Measurements from ENCODE around the gene SEL1L2.

Gene SEL1L2, protein sequence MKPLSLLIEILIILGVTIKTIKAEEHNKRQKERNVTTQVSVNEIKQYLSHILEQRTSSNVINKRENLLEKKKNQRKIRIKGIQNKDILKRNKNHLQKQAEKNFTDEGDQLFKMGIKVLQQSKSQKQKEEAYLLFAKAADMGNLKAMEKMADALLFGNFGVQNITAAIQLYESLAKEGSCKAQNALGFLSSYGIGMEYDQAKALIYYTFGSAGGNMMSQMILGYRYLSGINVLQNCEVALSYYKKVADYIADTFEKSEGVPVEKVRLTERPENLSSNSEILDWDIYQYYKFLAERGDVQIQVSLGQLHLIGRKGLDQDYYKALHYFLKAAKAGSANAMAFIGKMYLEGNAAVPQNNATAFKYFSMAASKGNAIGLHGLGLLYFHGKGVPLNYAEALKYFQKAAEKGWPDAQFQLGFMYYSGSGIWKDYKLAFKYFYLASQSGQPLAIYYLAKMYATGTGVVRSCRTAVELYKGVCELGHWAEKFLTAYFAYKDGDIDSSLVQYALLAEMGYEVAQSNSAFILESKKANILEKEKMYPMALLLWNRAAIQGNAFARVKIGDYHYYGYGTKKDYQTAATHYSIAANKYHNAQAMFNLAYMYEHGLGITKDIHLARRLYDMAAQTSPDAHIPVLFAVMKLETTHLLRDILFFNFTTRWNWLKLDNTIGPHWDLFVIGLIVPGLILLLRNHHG

DNA sequence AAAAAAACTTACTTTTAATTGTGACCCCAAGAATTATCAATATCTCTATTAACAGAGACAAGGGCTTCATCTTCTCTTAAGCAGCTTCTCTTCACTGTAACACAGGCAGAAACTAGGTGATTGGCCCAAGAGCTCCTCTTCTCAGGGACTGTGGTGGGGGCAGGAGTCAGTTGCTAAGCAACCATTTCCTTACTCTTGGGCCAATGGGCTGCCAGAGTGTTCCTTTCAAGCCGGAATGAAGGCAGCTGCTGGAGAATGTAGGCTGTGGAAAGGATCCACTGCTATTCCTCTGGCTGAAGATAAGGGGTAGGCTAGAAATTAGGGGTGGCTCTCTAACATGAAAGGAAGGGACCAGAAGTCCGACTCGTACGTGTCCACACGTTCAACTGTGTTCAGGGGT lies at the start of gene SEL1L2:
Gene SEL1L2 (minus strand): TSS at position 150 of the 400 bp plus-strand sequence. CDS start 80 bp downstream, at position 70.
- TF ChIP-seq ELF4 (IDR thresholded peaks at IDR 0.05) (no peak), ARNT (IDR thresholded peaks at IDR 0.05) (no peak), CTBP1 (IDR thresholded peaks at IDR 0.05; ENCODE audit: borderline replicate concordance) (no peak), SUZ12 (IDR thresholded peaks at IDR 0.05) (no peak), HDGF (IDR thresholded peaks at IDR 0.05; ENCODE audit: borderline replicate concordance) (no peak), L3MBTL2 (conservative IDR thresholded peaks at IDR 0.05) (no peak), FOXM1 (IDR thresholded peaks at IDR 0.05; ENCODE audit: borderline replicate concordance) (no peak), TARDBP (IDR thresholded peaks at IDR 0.05) (no peak), SP1 (IDR thresholded peaks at IDR 0.05) (no peak), NFRKB (IDR thresholded peaks at IDR 0.05) (no peak), FOXK2 (IDR thresholded peaks at IDR 0.05) (no peak), BHLHE40 (IDR thresholded peaks at IDR 0.05; ENCODE audit: borderline replicate concordance) (no peak)
- TF ChIP-seq, protein P1, sequence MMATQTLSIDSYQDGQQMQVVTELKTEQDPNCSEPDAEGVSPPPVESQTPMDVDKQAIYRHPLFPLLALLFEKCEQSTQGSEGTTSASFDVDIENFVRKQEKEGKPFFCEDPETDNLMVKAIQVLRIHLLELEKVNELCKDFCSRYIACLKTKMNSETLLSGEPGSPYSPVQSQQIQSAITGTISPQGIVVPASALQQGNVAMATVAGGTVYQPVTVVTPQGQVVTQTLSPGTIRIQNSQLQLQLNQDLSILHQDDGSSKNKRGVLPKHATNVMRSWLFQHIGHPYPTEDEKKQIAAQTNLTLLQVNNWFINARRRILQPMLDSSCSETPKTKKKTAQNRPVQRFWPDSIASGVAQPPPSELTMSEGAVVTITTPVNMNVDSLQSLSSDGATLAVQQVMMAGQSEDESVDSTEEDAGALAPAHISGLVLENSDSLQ (IDR thresholded peaks at IDR 0.05) = no peak
- ChIA-PET CTCF (no interaction called here), POLR2A (no interaction called here)
- no peak for DNase-seq (ENCODE audit: extremely low spot score)

DNA sequence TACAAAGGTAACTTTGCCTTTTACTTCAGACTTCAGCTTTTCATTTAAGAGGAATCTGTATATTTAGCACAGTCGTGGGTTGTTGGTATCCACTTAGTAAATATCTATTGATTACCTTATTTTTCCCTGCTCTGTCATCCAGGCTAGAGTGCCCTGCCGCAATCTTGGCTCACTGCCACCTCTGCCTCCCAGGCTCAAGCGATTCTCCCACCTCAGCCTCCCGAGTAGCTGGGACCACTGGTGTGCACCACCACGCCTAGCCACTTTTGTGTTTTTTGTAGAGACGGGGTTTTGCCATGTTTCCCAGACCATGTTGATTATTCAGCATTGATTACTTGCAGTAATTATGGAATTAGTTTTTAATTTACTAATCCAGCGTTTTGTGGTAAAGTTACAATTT lies 46.2 kb upstream of the SEL1L2 start:
- POLR2A ChIA-PET = interaction anchor here (0.6 kb wide), 1 partner anchor 24 kb away, joined by 3 read pairs; no protein-coding TSS in a partner anchor

DNA sequence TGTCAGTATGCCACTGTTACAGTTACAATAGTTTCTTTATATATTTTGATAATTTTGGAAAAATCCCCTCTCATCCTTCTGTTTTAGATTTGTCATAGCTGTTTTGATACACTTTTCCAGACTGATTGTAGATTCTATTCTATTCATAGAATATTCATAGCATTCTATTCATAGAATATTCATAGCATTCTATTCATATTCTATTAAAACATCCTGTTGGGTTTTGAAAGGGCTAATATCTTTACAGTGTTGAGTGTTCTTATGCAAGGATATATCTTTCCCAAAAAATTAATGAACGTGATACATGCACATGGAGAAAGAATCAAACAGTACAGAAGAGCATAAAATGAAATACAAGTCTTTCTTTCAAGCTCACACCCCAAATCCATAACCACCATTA lies 42.9 kb upstream of the SEL1L2 start:
- ChIA-PET POLR2A (no interaction called here), CTCF (no interaction called here)
- no peak for DNase-seq (ENCODE audit: extremely low spot score)
- no peak for TF ChIP-seq FOXM1 (IDR thresholded peaks at IDR 0.05; ENCODE audit: borderline replicate concordance)
- no peak for TF ChIP-seq LEF1 (IDR thresholded peaks at IDR 0.05; ENCODE audit: borderline replicate concordance)
- TF ChIP-seq, protein P1 (IDR thresholded peaks at IDR 0.05) = no peak
- no peak for TF ChIP-seq FOXA1 (IDR thresholded peaks at IDR 0.05)
- TF ChIP-seq BHLHE40 (IDR thresholded peaks at IDR 0.05; ENCODE audit: borderline replicate concordance) = no peak
- no peak for TF ChIP-seq ELF4 (IDR thresholded peaks at IDR 0.05)
- no peak for TF ChIP-seq ARNT (IDR thresholded peaks at IDR 0.05)
- no peak for TF ChIP-seq SUZ12 (IDR thresholded peaks at IDR 0.05)
- no peak for TF ChIP-seq L3MBTL2 (conservative IDR thresholded peaks at IDR 0.05)
- TF ChIP-seq NFRKB (IDR thresholded peaks at IDR 0.05) = no peak
- no peak for TF ChIP-seq TARDBP (IDR thresholded peaks at IDR 0.05)
- TF ChIP-seq CTBP1 (IDR thresholded peaks at IDR 0.05; ENCODE audit: borderline replicate concordance) = no peak
- TF ChIP-seq ZNF384 (IDR thresholded peaks at IDR 0.05) = no peak

More for the DNA sequence above, 46.2 kb upstream of the SEL1L2 start:
- CTCF ChIA-PET = interaction anchor here (0.6 kb wide), 1 partner anchor 17 kb away, joined by 5 read pairs; no protein-coding TSS in a partner anchor
- DNase-seq (ENCODE audit: extremely low spot score) = no peak
- TF ChIP-seq FOXK2 (IDR thresholded peaks at IDR 0.05) = no peak
- no peak for TF ChIP-seq CTBP1 (IDR thresholded peaks at IDR 0.05; ENCODE audit: borderline replicate concordance)
- no peak for TF ChIP-seq L3MBTL2 (conservative IDR thresholded peaks at IDR 0.05)
- TF ChIP-seq TARDBP (IDR thresholded peaks at IDR 0.05) = no peak
- no peak for TF ChIP-seq HDGF (IDR thresholded peaks at IDR 0.05; ENCODE audit: borderline replicate concordance)
- TF ChIP-seq NFRKB (IDR thresholded peaks at IDR 0.05) = no peak
- no peak for TF ChIP-seq ARNT (IDR thresholded peaks at IDR 0.05)
- TF ChIP-seq BHLHE40 (IDR thresholded peaks at IDR 0.05; ENCODE audit: borderline replicate concordance) = no peak
- no peak for TF ChIP-seq LEF1 (IDR thresholded peaks at IDR 0.05; ENCODE audit: borderline replicate concordance)
- no peak for TF ChIP-seq SUZ12 (IDR thresholded peaks at IDR 0.05)
- TF ChIP-seq FOXM1 (IDR thresholded peaks at IDR 0.05; ENCODE audit: borderline replicate concordance) = no peak
- no peak for TF ChIP-seq ELF4 (IDR thresholded peaks at IDR 0.05)
- no peak for TF ChIP-seq ZNF384 (IDR thresholded peaks at IDR 0.05)
- TF ChIP-seq, protein P1 (IDR thresholded peaks at IDR 0.05) = no peak
- no peak for TF ChIP-seq FOXA1 (IDR thresholded peaks at IDR 0.05)
- no peak for TF ChIP-seq SP1 (IDR thresholded peaks at IDR 0.05)

DNA sequence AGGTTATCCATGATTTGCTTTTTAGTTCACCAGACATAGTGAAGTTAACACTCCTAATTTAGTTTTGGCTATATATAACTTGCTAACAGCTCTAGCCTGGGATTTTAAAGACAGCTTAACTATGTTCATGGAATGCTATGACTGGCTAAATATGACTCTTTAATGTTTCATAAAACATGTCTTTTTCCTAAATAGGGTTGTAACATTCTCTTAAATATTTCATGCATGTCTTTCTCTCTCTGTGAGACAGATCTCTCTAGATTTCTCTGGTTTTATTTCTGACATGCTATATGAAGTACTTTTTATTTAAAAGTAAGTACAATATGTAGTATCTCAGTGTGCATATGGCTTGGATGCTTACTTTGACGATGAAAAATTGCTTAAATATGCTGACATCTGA lies 40.6 kb upstream of the SEL1L2 start:
- no peak for DNase-seq (ENCODE audit: extremely low spot score)
- TF ChIP-seq SP1 (IDR thresholded peaks at IDR 0.05) (no peak), CTBP1 (IDR thresholded peaks at IDR 0.05; ENCODE audit: borderline replicate concordance) (no peak), TARDBP (IDR thresholded peaks at IDR 0.05) (no peak), L3MBTL2 (conservative IDR thresholded peaks at IDR 0.05) (no peak), HDGF (IDR thresholded peaks at IDR 0.05; ENCODE audit: borderline replicate concordance) (no peak), NFRKB (IDR thresholded peaks at IDR 0.05) (no peak), ARNT (IDR thresholded peaks at IDR 0.05) (no peak), BHLHE40 (IDR thresholded peaks at IDR 0.05; ENCODE audit: borderline replicate concordance) (no peak), FOXK2 (IDR thresholded peaks at IDR 0.05) (no peak), ELF4 (IDR thresholded peaks at IDR 0.05) (no peak), FOXM1 (IDR thresholded peaks at IDR 0.05; ENCODE audit: borderline replicate concordance) (no peak), FOXA1 (IDR thresholded peaks at IDR 0.05) (no peak), LEF1 (IDR thresholded peaks at IDR 0.05; ENCODE audit: borderline replicate concordance) (no peak), ZNF384 (IDR thresholded peaks at IDR 0.05) (no peak), SUZ12 (IDR thresholded peaks at IDR 0.05) (no peak)
- TF ChIP-seq, protein P1 (IDR thresholded peaks at IDR 0.05) = no peak
- CTCF ChIA-PET = interaction anchor here (0.6 kb wide), 1 partner anchor 213 kb away, joined by 3 read pairs; no protein-coding TSS in a partner anchor
- POLR2A ChIA-PET = no interaction called here
